Stimulated activated CD8-positive, alpha-beta memory T cell treated with anti-CD3 and anti-CD28 coated beads, Interleukin-7, amount 100 ng/mL, for 4 hours (primary cell): ENCODE measurements around the gene CCZ1B.
"Not testable (repeated sequence)": the region's sequence is repeated elsewhere in the genome, so short reads cannot be mapped to it uniquely, and the experiment has no call there.

Experiments used
- DNase-seq, 2 donors: peaks; one replicate each; pipeline ENCODE4 v3.0.0-alpha.2; 2020; ENCODE audit warnings: low read depth in 2 of 2

The CCZ1B gene

GRCh38 chr7:6826151-6826550, at the start of gene CCZ1B:
CCZ1B (minus strand) TSS chr7:6826275; CDS start chr7:6826197, 78 bp downstream.
- DNase-seq = peak; percentile 67 to 83

- not testable (repeated sequence) for DNase-seq
Observed at GRCh38 chr7:6875022-6875421, 48.9 kb upstream of the CCZ1B start.

DNA sequence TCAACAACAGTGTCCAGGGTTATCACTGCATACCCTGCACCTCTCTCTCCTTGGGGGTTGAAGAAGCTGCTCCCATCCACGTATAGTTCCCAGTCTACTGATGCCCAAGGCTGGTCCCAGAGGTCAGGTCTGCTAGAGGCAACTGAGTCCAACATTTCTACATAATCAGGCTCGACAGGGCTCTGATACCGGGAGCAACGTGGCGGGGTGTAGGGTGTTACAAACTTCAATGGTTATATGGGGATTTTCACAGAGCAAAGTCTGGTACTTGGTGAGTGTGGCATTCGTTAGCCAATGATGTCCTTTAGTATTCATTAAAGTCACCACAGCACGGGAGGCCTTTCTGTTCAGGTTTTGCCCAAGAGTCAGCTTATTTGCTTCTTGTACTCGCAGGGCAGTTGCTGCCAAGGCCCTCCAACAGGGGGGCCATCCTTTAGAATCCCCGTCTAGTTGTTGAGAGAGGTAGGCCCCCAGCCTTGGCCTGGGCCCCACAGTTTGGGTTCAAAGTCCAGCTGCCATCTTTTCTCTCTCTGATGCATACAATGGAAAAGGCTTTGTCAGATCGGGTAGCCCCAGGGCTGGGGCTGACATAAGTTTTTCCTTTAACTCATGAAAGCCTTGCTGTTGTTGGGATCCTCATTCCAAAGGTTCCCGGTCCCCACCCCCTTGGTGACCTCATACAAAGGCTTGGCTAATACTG, 46.3 kb upstream of the CCZ1B start:
- DNase-seq = not testable (repeated sequence)

DNA sequence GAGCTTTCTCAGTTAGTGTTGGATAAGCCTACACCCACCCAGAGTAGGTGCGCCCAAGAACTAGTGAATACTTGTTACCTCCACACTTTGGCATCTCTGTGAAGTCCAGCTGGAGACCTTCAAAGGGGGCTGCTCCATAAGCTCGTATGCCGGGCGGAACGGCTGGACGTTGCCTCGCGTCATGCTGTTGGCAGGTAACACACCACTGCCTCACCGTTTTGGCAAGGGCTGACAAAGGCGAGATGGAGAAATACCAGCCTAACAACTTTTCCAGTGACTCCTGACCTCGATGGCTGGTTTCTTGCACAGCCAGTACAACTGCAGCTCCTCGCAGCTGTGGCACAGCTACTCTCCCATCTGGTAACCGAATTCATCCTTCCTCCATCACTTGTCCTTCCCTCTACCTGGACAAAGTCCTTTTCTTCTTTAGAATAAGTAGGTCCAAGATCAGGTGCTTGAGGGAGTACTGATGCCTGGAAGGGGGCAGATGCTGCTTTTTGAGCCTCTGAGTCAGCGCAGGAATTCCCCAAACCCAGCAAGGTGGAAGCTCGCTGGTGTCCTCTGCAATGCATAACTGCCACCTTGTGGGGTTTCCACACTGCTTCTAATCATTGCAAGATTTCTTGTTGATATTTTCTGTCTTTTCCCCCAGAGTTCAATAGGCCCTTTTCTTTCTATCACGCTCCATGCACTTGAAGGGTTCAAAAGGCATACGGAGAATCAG, 45.5 kb upstream of the CCZ1B start:
- DNase-seq = not testable (repeated sequence)

DNA sequence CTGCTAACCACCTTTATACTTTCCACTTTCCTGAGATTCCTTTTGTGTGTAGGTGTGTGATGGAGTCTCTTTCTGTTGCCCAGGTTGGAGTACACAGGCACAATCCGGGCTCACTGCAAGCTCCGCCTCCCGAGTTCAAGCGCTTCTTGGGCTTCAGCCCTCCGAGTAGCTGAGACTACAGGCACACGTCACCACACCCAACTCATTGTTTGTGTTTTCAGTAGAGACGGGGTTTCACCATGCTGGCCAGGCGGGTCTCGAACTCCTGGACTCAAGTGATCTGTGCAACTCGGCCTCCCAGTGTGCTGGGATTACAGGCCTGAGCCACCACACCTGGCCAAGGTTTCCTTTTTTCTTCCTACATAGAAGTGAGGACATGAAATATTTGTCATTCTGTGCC, 38.7 kb upstream of the CCZ1B start:
- not testable (repeated sequence) for DNase-seq

GRCh38 chr7:6864188-6864587, 38.1 kb upstream of the CCZ1B start:
- not testable (repeated sequence) for DNase-seq

- DNase-seq = not testable (repeated sequence)
Observed at GRCh38 chr7:6862876-6863275, 36.8 kb upstream of the CCZ1B start.

GRCh38 chr7:6857721-6858314, 31.7 kb upstream of the CCZ1B start:
- DNase-seq = peak; percentile 58 to 62

GRCh38 chr7:6855563-6856131, 29.6 kb upstream of the CCZ1B start:
- not testable (repeated sequence) for DNase-seq

- DNase-seq = not testable (repeated sequence)
Observed at GRCh38 chr7:6854747-6855562, 28.9 kb upstream of the CCZ1B start.

- not testable (repeated sequence) for DNase-seq
Observed at GRCh38 chr7:6853681-6854080, 27.6 kb upstream of the CCZ1B start.

GRCh38 chr7:6849127-6849526, 23.1 kb upstream of the CCZ1B start:
- not testable (repeated sequence) for DNase-seq

- not testable (repeated sequence) for DNase-seq
Observed at GRCh38 chr7:6847751-6848150, 21.7 kb upstream of the CCZ1B start.

- not testable (repeated sequence) for DNase-seq
Observed at GRCh38 chr7:6845971-6846449, 19.9 kb upstream of the CCZ1B start.

- DNase-seq = not testable (repeated sequence)
Observed at GRCh38 chr7:6843654-6844053, 17.6 kb upstream of the CCZ1B start.

GRCh38 chr7:6843092-6843491, 17.0 kb upstream of the CCZ1B start:
- DNase-seq = not testable (repeated sequence)

DNA sequence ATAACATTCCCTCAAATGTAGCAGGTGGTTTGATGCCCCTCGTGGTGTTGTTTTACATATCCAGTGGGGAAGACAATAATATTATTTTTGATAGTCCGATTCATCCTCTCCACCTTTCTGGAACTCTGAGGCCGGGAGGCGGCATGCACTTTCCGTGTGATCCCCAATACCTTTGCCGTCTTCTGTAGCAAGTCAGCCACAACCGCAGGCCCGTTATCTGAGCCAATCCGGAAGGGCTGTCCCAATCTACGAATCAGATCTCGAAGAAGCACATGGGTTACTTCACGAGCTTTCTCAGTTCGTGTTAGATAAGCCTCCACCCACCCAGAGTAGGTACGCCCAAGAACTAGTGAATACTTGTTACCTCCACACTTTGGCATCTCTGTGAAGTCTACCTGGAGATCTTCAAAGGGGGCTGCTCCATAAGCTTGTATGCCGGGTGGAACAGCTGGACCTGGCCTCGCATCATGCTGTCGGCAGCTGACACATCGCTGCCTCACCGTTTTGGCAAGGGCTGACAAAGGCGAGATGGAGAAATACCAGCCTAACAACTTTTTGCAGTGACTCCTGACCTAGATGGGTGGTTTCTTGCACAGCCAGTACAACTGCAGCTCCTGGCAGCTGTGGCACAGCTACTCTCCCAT, 16.3 kb upstream of the CCZ1B start:
- not testable (repeated sequence) for DNase-seq

GRCh38 chr7:6837081-6837480, 11.0 kb upstream of the CCZ1B start:
- DNase-seq = not testable (repeated sequence)

GRCh38 chr7:6835521-6835920, 9.4 kb upstream of the CCZ1B start:
- DNase-seq = not testable (repeated sequence)

GRCh38 chr7:6833636-6834035, 7.6 kb upstream of the CCZ1B start:
- DNase-seq = no peak
